Transverse colon (tissue), 4 donors: ENCODE data around the gene LAMTOR3. TPM values are rescaled to one million over a fixed set of nuclear protein-coding genes. Genes with fewer than 3 reads are reported as not detected.

Experiments
- DNase-seq: peaks from one replicate; pipeline ENCODE4 v3.0.0-alpha.2; 2019
- H3K27ac ChIP-seq, 4 donors: fragments of 200-600 bp; sonication (generic); 2 replicates each; pipeline ENCODE4 v1.5.1; 2016 to 2018; ENCODE audit warnings: inconsistent platforms in 4 of 4
- H3K27me3 ChIP-seq: fragments of 200-600 bp; sonication (generic); 2 replicates; pipeline ENCODE4 v1.5.1; 2017; ENCODE audit warnings: inconsistent platforms
- H3K36me3 ChIP-seq, 4 donors: fragments of 200-600 bp; sonication (generic); 2 replicates each; pipeline ENCODE4 v1.5.1; 2017 to 2019; ENCODE audit warnings: inconsistent platforms in 4 of 4
- H3K4me1 ChIP-seq, 4 donors: fragments of 200-600 bp; sonication (generic); 2 replicates each; pipeline ENCODE4 v1.5.1; 2017 to 2020; ENCODE audit warnings: inconsistent platforms in 4 of 4
- H3K4me3 ChIP-seq, 4 donors: fragments of 200-600 bp; sonication (generic); 1 replicate in 1 of 4; 2 replicates in 3 of 4; pipeline versions ENCODE4 v1.5.1 to v1.6.1; 2017 to 2019; ENCODE audit warnings: inconsistent platforms in 4 of 4
- H3K9me3 ChIP-seq, 2 donors: fragments of 200-600 bp; sonication (generic); 2 replicates each; pipeline ENCODE4 v1.5.1; 2017 to 2019; ENCODE audit warnings: inconsistent platforms in 2 of 2
- EP300 ChIP-seq: sonication (generic); formaldehyde crosslinking; IDR thresholded peaks from one replicate; pipeline ENCODE4 v1.6.1; 2017; ENCODE audit warnings: antibody characterized with exemption, low read depth
- POLR2A ChIP-seq: fragments of 450-650 bp; IDR thresholded peaks from one replicate; pipeline ENCODE4 v1.6.1; 2016; ENCODE audit warnings: antibody characterized with exemption, mild to moderate bottlenecking, moderate library complexity
- POLR2AphosphoS5 ChIP-seq, 3 donors: sonication (generic); formaldehyde crosslinking; IDR thresholded peaks; one replicate each; pipeline ENCODE4 v1.6.1; 2016; ENCODE audit warnings: antibody characterized with exemption in 3 of 3
- WGBS, 2 donors: methylation state at CpG; one replicate each; pipeline ENCODE4 v1.1.5; 2018; ENCODE audit warnings: low coverage in 1 of 2; 5-methylcytosine and 5-hydroxymethylcytosine counted together
- in situ Hi-C, 4 donors: fragments of 200-750 bp; cut with MboI; loops; one replicate each; pipeline versions ENCODE4 v1.15.0 to v1.15.1; 2017; ENCODE audit warnings: low sequenced_read_pairs in 3 of 4, low pct_ligation_motif_present in 1 of 4, low pct_unique_long_range_greater_than_20kb in 1 of 4
- intact Hi-C: fragments of 100-400 bp; cut with DNase I; formaldehyde crosslinking; loops from one replicate; pipeline ENCODE4 v1.15.1; 2023; ENCODE audit warnings: low total_unique reads
- total RNA-seq, 4 donors: library from RNA; depleted of rRNA; stranded (reverse); fragments of >200 nt; gene quantifications; one replicate each; pipeline ENCODE4 v1.1.0, GENCODE V29; 2016
- TF ChIP-seq, protein P1 (sequence below), 5 experiments: fragments of 200-600 bp in 3 of 5; fragments of 450-650 bp in 2 of 5; sonication (generic) in 3 of 5; IDR thresholded peaks; 1 replicate in 2 of 5; 2 replicates in 3 of 5; pipeline ENCODE4 v1.5.1; 2016 to 2017; ENCODE audit warnings: antibody characterized with exemption in 5 of 5, inconsistent platforms in 3 of 5, mild to moderate bottlenecking in 2 of 5, moderate library complexity in 1 of 5

The LAMTOR3 gene
- total RNA-seq, 4 donors from 2014 or later, result 1.00 to 60.3 (median 32.0) TPM

GRCh38 chr4:99844048-99844447, 50.2 kb downstream of the LAMTOR3 start:
- no peaks in the 10 kb centered on the region for H3K36me3 ChIP-seq
- intact Hi-C loops (no loop called here), in situ Hi-C loops (no loop called here)
- 88 to 96% methylated on average over 5 to 7 of the region's 7 CpGs for WGBS, 2 donors
- TF ChIP-seq, protein P1, sequence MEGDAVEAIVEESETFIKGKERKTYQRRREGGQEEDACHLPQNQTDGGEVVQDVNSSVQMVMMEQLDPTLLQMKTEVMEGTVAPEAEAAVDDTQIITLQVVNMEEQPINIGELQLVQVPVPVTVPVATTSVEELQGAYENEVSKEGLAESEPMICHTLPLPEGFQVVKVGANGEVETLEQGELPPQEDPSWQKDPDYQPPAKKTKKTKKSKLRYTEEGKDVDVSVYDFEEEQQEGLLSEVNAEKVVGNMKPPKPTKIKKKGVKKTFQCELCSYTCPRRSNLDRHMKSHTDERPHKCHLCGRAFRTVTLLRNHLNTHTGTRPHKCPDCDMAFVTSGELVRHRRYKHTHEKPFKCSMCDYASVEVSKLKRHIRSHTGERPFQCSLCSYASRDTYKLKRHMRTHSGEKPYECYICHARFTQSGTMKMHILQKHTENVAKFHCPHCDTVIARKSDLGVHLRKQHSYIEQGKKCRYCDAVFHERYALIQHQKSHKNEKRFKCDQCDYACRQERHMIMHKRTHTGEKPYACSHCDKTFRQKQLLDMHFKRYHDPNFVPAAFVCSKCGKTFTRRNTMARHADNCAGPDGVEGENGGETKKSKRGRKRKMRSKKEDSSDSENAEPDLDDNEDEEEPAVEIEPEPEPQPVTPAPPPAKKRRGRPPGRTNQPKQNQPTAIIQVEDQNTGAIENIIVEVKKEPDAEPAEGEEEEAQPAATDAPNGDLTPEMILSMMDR (IDR thresholded peaks at IDR 0.05), result no peak
- TF ChIP-seq POLR2A (no peak), POLR2AphosphoS5 (IDR thresholded peaks at IDR 0.05) (no peak), EP300 (no peak)
- H3K27ac ChIP-seq, result no peak overlapping the region
- no peaks in the 10 kb centered on the region for H3K4me1 ChIP-seq
- no peaks in the 10 kb centered on the region for H3K27me3 ChIP-seq
- no peak for DNase-seq
- H3K9me3 ChIP-seq, result no peaks in the 10 kb centered on the region
- no peak overlapping the region for H3K4me3 ChIP-seq

GRCh38 chr4:99843413-99843812, 50.8 kb downstream of the LAMTOR3 start:
- no peak overlapping the region for H3K27ac ChIP-seq
- no peak for DNase-seq
- no peak for TF ChIP-seq POLR2AphosphoS5 (IDR thresholded peaks at IDR 0.05)
- TF ChIP-seq EP300, result no peak
- no peaks in the 10 kb centered on the region for H3K36me3 ChIP-seq
- no peak overlapping the region for H3K4me3 ChIP-seq
- no peaks in the 10 kb centered on the region for H3K27me3 ChIP-seq
- intact Hi-C loops (no loop called here), in situ Hi-C loops (no loop called here)
- no peaks in the 10 kb centered on the region for H3K4me1 ChIP-seq
- H3K9me3 ChIP-seq, result no peaks in the 10 kb centered on the region

DNA sequence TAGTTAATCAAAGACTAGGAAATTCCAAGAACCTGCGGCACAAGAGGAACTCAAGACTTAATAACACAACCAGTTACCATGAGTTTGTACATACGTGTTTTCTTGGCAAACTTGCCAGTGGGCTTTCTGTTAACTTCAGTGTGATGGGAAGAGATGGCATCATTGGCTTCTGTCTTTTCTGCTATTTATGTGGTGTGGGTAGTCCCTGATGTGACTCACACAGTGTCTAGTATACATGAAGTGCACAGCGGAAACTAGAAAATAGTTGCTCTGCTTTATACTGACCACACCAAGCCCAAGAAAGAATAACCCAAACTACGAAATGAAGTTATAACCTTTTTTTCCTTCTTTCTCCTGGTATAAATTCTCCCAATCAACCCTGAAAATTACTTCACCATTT, 53.1 kb downstream of the LAMTOR3 start:
- in situ Hi-C loops (no loop called here), intact Hi-C loops (no loop called here)
- Histone ChIP-seq H3K27me3 (no peaks in the 10 kb centered on the region), H3K9me3 (no peaks in the 10 kb centered on the region), H3K4me3 (no peak overlapping the region), H3K4me1 (no peaks in the 10 kb centered on the region), H3K36me3 (no peaks in the 10 kb centered on the region), H3K27ac (no peak overlapping the region)
- TF ChIP-seq POLR2AphosphoS5 (IDR thresholded peaks at IDR 0.05) (no peak), POLR2A (no peak), EP300 (no peak)
- TF ChIP-seq, protein P1 (IDR thresholded peaks at IDR 0.05), result no peak
- WGBS, 2 donors, result 85 to 92% methylated on average over 2 to 4 of the region's 4 CpGs
- no peak for DNase-seq

DNA sequence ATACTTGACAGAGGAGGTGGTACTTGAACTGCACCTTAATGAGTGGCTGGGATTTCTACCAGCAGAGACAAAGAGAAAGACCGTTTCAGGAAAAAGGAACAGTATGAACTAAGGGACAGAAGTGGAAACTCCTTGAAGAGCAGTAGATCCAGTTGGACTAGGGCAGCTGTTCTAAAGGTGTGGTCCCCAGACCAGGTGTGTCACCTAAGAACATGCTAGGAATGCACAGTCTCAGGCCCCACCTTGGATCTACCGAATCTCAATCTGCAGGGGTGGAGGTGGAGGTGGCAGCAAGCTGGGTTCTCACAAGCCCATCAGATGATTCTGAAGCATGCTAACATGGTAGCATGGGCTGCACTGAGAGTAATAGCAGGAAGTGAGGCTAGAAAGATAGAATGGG, 55.3 kb downstream of the LAMTOR3 start:
- intact Hi-C loops, result no loop called here
- no peaks in the 10 kb centered on the region for H3K9me3 ChIP-seq
- no peaks in the 10 kb centered on the region for H3K36me3 ChIP-seq
- WGBS, 2 donors, result 47 to 76% methylated on average over 2 of the region's 2 CpGs
- DNase-seq, result no peak
- in situ Hi-C loops, result no loop called here
- no peaks in the 10 kb centered on the region for H3K4me1 ChIP-seq
- TF ChIP-seq EP300, result no peak
- no peak for TF ChIP-seq POLR2AphosphoS5 (IDR thresholded peaks at IDR 0.05)
- TF ChIP-seq, protein P1 (IDR thresholded peaks at IDR 0.05), result no peak
- TF ChIP-seq POLR2A, result no peak
- H3K27me3 ChIP-seq, result no peaks in the 10 kb centered on the region
- H3K27ac ChIP-seq, result no peak overlapping the region
- no peak overlapping the region for H3K4me3 ChIP-seq

DNA sequence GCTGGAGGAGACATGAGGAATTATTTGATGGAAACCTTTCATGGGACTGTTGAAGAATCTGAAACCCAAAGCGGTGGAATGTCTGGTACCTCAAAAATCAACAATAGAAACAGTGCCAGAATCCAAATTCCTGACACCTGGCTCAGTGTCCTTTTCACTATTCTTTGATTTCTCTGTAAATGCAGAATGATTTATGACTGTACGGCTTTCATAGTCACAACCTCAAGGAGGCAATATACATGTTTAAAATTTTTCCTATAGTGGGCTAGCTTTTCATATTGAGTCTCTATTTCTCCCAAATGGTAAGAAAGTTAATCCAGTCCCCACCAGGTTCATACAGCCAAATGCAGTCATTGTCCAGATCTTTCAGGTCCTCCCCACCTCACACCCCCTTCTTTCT, 58.3 kb downstream of the LAMTOR3 start:
- intact Hi-C loops, result no loop called here
- WGBS, 2 donors, result 95 to 96% methylated on average over 2 of the region's 2 CpGs
- no peak overlapping the region for H3K4me3 ChIP-seq
- H3K36me3 ChIP-seq, result no peaks in the 10 kb centered on the region
- no peaks in the 10 kb centered on the region for H3K27me3 ChIP-seq
- in situ Hi-C loops, result no loop called here
- H3K9me3 ChIP-seq, result no peaks in the 10 kb centered on the region
- TF ChIP-seq, protein P1 (IDR thresholded peaks at IDR 0.05), result no peak
- no peak for TF ChIP-seq POLR2AphosphoS5 (IDR thresholded peaks at IDR 0.05)
- no peak for TF ChIP-seq EP300
- no peak for TF ChIP-seq POLR2A
- DNase-seq, result no peak
- H3K4me1 ChIP-seq, result peaks cover 4 to 17% (median 10%) of the 10 kb centered on the region in 4 donors
- H3K27ac ChIP-seq, result no peak overlapping the region
